ENCODE results near the gene DDX6. TPM values are rescaled to one million over a fixed set of nuclear protein-coding genes. Genes with fewer than 3 reads are reported as not detected.

DDX6 gene, protein sequence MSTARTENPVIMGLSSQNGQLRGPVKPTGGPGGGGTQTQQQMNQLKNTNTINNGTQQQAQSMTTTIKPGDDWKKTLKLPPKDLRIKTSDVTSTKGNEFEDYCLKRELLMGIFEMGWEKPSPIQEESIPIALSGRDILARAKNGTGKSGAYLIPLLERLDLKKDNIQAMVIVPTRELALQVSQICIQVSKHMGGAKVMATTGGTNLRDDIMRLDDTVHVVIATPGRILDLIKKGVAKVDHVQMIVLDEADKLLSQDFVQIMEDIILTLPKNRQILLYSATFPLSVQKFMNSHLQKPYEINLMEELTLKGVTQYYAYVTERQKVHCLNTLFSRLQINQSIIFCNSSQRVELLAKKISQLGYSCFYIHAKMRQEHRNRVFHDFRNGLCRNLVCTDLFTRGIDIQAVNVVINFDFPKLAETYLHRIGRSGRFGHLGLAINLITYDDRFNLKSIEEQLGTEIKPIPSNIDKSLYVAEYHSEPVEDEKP
- total RNA-seq (132 and 138 TPM in 2 replicates), polyA plus RNA-seq (13.2 and 19.1 TPM in 2 replicates), polyA minus RNA-seq (115 and 136 TPM in 2 replicates), Bru-seq, nascent RNA (percentile 96 among the genes with signal in this experiment), BruChase-seq, experiment 1, labeled RNA remaining after a 6-hour chase (percentile 99 among the genes with signal in this experiment), BruChase-seq, experiment 2, labeled RNA remaining after a 2-hour chase (percentile 98 among the genes with signal in this experiment)
- polyA plus RNA-seq (2011; cell fraction: cytosol; rRNA removed): 20.9 and 21.0 TPM in 2 replicates
- polyA plus RNA-seq (2011; cell fraction: nucleus; rRNA removed): 29.8 and 35.8 TPM in 2 replicates
- polyA plus RNA-seq (2012): 44.6 and 61.7 TPM in 2 replicates
- 37.5 TPM for polyA minus RNA-seq (2011; cell fraction: cytosol; rRNA and poly(A)+ RNA removed)
- 71.4 and 99.7 TPM in 2 replicates for polyA minus RNA-seq (2011; cell fraction: nucleus; rRNA and poly(A)+ RNA removed)
- long read RNA-seq, full-length matches to known transcripts: 8 of 40 reads
- long read RNA-seq, partial matches to known transcripts: 5 of 40 reads
- long read RNA-seq, other reads (novel, unspliced or antisense): 27 of 40 reads

DNA sequence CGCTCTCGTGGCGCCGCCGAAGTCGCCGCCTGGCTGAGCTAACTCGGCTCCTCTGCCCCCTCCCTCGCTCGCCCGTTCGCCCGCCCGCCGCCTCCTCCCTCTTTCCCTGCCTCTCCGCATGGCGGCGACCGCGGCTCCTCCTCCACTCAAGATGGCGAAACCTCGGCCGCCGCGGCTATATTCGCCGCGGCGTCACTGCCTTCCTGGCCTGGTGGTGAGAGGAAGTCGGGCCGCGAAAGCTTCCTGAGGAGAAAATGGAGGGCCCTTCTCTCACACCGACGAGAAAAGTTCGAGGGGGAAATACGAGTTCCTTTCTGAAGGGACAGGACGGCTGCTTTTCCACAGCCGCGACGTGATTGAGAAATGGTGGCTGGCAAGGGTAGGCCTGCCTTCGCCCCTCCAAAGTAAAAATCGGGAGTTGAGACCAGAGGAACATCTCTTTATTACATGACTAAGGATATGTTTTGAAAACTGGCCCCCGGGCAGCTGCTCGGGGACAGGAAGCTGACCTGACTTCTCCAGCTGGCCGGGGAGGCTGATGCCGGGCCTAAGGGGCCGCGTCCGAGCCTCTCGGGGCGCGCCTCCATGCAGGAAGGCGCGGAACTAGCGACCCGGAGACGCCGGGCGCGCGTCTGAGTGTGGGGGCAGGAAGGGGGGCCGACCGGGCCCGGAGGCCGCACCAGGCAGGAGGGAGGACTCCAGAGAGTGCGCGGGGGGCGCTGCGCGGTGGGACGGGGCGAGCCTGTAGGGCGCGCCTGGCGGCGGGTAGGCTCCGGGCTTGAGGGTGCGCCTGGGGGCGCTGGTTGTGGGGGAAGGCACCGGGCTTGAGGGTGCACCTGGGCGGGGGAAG is at the start of gene DDX6:
Gene DDX6, minus strand, starts transcription at position 54 of the 850 bp plus-strand sequence. CDS start 4,913 bp downstream, outside the sequence.
- peaks cover 49% of the 10 kb centered on the region for H3K79me2 ChIP-seq (ENCODE audit: control insufficient read depth, insufficient read depth, low read length)
- H2AFZ ChIP-seq (ENCODE audit: low read depth, low read length): peak within 1 kb of the TSS; percentile 40
- peak within 1 kb of the TSS; percentile 70 to 87 (median 84) for H3K4me3 ChIP-seq (replicated peaks in 1 of 3; ENCODE audit: insufficient read depth in 1 of 3, low read depth in 1 of 3, low read length in 3 of 3)
- CTCF ChIA-PET: interaction anchor here (0.6 to 2.9 kb wide), 17 partner anchors 9 to 166 kb away, joined by 3 to 13 read pairs (median 5); partner anchors contain the start of genes BCL9L and UPK2
- peak; percentile 86 for DNase-seq (ENCODE audit: low read depth, low spot score)
- H3K27me3 ChIP-seq (ENCODE audit: control insufficient read depth in 2 of 2, insufficient read depth in 2 of 2, low read length in 2 of 2): no peaks in the 10 kb centered on the region
- TF ChIP-seq EZH2 (IDR thresholded peaks at IDR 0.05; ENCODE audit: borderline replicate concordance, low read depth, low read length, severe bottlenecking) (no peak), POLR2AphosphoS5 (IDR thresholded peaks at IDR 0.05; ENCODE audit: insufficient read depth, low read depth, low read length) (peak; percentile 49)
- TF ChIP-seq, protein P1, sequence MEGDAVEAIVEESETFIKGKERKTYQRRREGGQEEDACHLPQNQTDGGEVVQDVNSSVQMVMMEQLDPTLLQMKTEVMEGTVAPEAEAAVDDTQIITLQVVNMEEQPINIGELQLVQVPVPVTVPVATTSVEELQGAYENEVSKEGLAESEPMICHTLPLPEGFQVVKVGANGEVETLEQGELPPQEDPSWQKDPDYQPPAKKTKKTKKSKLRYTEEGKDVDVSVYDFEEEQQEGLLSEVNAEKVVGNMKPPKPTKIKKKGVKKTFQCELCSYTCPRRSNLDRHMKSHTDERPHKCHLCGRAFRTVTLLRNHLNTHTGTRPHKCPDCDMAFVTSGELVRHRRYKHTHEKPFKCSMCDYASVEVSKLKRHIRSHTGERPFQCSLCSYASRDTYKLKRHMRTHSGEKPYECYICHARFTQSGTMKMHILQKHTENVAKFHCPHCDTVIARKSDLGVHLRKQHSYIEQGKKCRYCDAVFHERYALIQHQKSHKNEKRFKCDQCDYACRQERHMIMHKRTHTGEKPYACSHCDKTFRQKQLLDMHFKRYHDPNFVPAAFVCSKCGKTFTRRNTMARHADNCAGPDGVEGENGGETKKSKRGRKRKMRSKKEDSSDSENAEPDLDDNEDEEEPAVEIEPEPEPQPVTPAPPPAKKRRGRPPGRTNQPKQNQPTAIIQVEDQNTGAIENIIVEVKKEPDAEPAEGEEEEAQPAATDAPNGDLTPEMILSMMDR (IDR thresholded peaks at IDR 0.05; ENCODE audit: extremely low read depth in 1 of 2, insufficient read depth in 1 of 2, low read depth in 1 of 2, low read length in 2 of 2): peak; percentile 7 to 38
- dilution Hi-C loops (cut with MboI; ENCODE audit: extremely low pct_ligation_motif_present, low sequenced_read_pairs): no loop called here
- peak; percentile 55 for FAIRE-seq
- no peaks in the 10 kb centered on the region for H3K9me3 ChIP-seq (replicated peaks; ENCODE audit: control insufficient read depth, insufficient read depth, low read length)
- BruUV-seq (replicated peaks): TSS peak; percentile 89
- H3K9me1 ChIP-seq (replicated peaks; ENCODE audit: control insufficient read depth, extremely low read depth, insufficient read depth, low read length): no peaks in the 10 kb centered on the region
- POLR2A ChIA-PET: interaction anchor here (0.6 to 1.3 kb wide), 4 partner anchors 11 to 207 kb away, joined by 3 to 4 read pairs (median 4); partner anchors contain the start of gene CENATAC
- H4K20me1 ChIP-seq (replicated peaks; ENCODE audit: control insufficient read depth, extremely low read depth, insufficient read depth, low read length): peaks cover 6% of the 10 kb centered on the region
- intact Hi-C loops (cut with micrococcal nuclease): loop anchor here (1.0 to 5.0 kb wide), 5 partner anchors 132 to 529 kb away; partner anchors contain the start of gene UPK2
- peaks cover 21% of the 10 kb centered on the region for H3K4me1 ChIP-seq (ENCODE audit: control insufficient read depth, extremely low read depth, insufficient read depth, low read length)
- H3K9ac ChIP-seq (replicated peaks; ENCODE audit: extremely low read depth, insufficient read depth, low read length): peak within 1 kb of the TSS; percentile 97
- peak within 1 kb of the TSS; percentile 89 for H3K27ac ChIP-seq (ENCODE audit: insufficient read depth, low read depth, low read length)
- peak within 1 kb of the TSS; percentile 96 for H3K4me2 ChIP-seq (ENCODE audit: insufficient read depth, low read length)
- no peaks in the 10 kb centered on the region for H3K36me3 ChIP-seq (ENCODE audit: control insufficient read depth in 2 of 2, extremely low read depth in 1 of 2, insufficient read depth in 2 of 2, low read length in 2 of 2)
